Kidney tubule cell (primary cell): Measurements from ENCODE around the gene VSTM5.

Experiments
- DNase-seq: peaks from one replicate; pipeline ENCODE4 v3.0.0-alpha.2; 2018; ENCODE audit warnings: low spot score

VSTM5 gene

GRCh38 chr11:93842461-93842860 lies 8.0 kb downstream of the VSTM5 start:
- DNase-seq: peak; percentile 75

- no peak for DNase-seq
Observed at GRCh38 chr11:93842034-93842433, 8.4 kb downstream of the VSTM5 start.

- DNase-seq: no peak
Observed at GRCh38 chr11:93841446-93841845, 9.0 kb downstream of the VSTM5 start.

GRCh38 chr11:93840981-93841380 lies 9.4 kb downstream of the VSTM5 start:
- no peak for DNase-seq

- no peak for DNase-seq
Observed at GRCh38 chr11:93840180-93840579, 10.2 kb downstream of the VSTM5 start.

- DNase-seq: no peak
Observed at GRCh38 chr11:93838967-93839366, 11.5 kb downstream of the VSTM5 start.

GRCh38 chr11:93832780-93833179 lies 17.6 kb downstream of the VSTM5 start:
- no peak for DNase-seq

GRCh38 chr11:93831343-93832127 lies 18.9 kb downstream of the VSTM5 start:
- no peak for DNase-seq

- DNase-seq: no peak
Observed at GRCh38 chr11:93829598-93829997, 20.8 kb downstream of the VSTM5 start.

- DNase-seq: no peak
Observed at GRCh38 chr11:93827363-93827762, 23.1 kb downstream of the VSTM5 start.

GRCh38 chr11:93823210-93823609 lies 27.2 kb downstream of the VSTM5 start:
- no peak for DNase-seq

GRCh38 chr11:93822359-93822758 lies 28.1 kb downstream of the VSTM5 start:
- DNase-seq: peak; percentile 80

- no peak for DNase-seq
Observed at GRCh38 chr11:93821617-93822016, 28.8 kb downstream of the VSTM5 start.

- DNase-seq: no peak
Observed at GRCh38 chr11:93820847-93821246, 29.6 kb downstream of the VSTM5 start.

- DNase-seq: no peak
Observed at GRCh38 chr11:93819966-93820695, 30.3 kb downstream of the VSTM5 start.

GRCh38 chr11:93817426-93818348 lies 32.7 kb downstream of the VSTM5 start:
- peak; percentile 14 for DNase-seq

GRCh38 chr11:93814966-93815633 lies 35.3 kb downstream of the VSTM5 start:
- DNase-seq: no peak

- no peak for DNase-seq
Observed at GRCh38 chr11:93813974-93814373, 36.4 kb downstream of the VSTM5 start.

- no peak for DNase-seq
Observed at GRCh38 chr11:93807980-93808379, 42.4 kb downstream of the VSTM5 start.

GRCh38 chr11:93804879-93805278 lies 45.5 kb downstream of the VSTM5 start:
- no peak for DNase-seq

GRCh38 chr11:93801366-93801765 lies 49.1 kb downstream of the VSTM5 start:
- DNase-seq: no peak
